K562 (cell line): Measurements from ENCODE around the gene PNPLA2. TPM values are rescaled to one million over a fixed set of nuclear protein-coding genes. Genes with fewer than 3 reads are reported as not detected.

ENCODE experiments used
- CHD1 ChIP-seq: fragments of 200-600 bp; sonication (generic); IDR thresholded peaks from one replicate; pipeline ENCODE4 v1.6.1; 2012; ENCODE audit warnings: mild to moderate bottlenecking, moderate library complexity, low read length, inconsistent platforms
- MGA ChIP-seq: fragments of 450-650 bp; IDR thresholded peaks from 2 replicates; pipeline ENCODE4 v1.6.1; 2016; ENCODE audit warnings: mild to moderate bottlenecking, moderate library complexity
- RBM14 ChIP-seq: fragments of 200-400 bp; formaldehyde crosslinking; IDR thresholded peaks from 2 replicates; pipeline ENCODE4 v1.6.1; 2018; ENCODE audit warnings: low read depth, mild to moderate bottlenecking, low read length, moderate library complexity, borderline replicate concordance; ENCODE audit not compliant: insufficient read depth
- SIN3B ChIP-seq: fragments of 450-650 bp; IDR thresholded peaks from 2 replicates; pipeline ENCODE4 v1.6.1; 2017; ENCODE audit warnings: low read depth, mild to moderate bottlenecking, moderate library complexity
- ZNF197 ChIP-seq: fragments of 200-800 bp; sonication (Bioruptor generic); IDR thresholded peaks from 2 replicates; pipeline ENCODE4 v1.6.1; 2016; ENCODE audit warnings: low read depth, missing genetic modification characterization, missing compliant biosample characterization
- ZNF561 ChIP-seq: fragments of 450-650 bp; formaldehyde crosslinking; conservative IDR thresholded peaks from 2 replicates; pipeline ENCODE4 v1.4.0; 2020; ENCODE audit warnings: mild to moderate bottlenecking, moderate library complexity
- ZNF740 ChIP-seq, 3 experiments: fragments of 200-800 bp in 1 of 3; sonication (Bioruptor generic) in 1 of 3; sonication (generic) in 1 of 3; formaldehyde crosslinking in 1 of 3; IDR thresholded peaks; 2 replicates each; pipeline versions ENCODE4 v1.6.1 to v1.8.0; 2016 to 2022; ENCODE audit warnings: mild to moderate bottlenecking in 2 of 3, missing compliant biosample characterization in 2 of 3, missing genetic modification characterization in 2 of 3, missing genetic modification reagents in 1 of 3
- polyA plus RNA-seq, 8 experiments: library from polyadenylated mRNA; depleted of rRNA in 4 of 8; stranded (reverse) in 5 of 8; unstranded in 3 of 8; fragments of >200 nt; fragmentation: Nextera tagmentation in 2 of 8; fragmentation: Illumina TruSeq in 1 of 8; extraction: Ambion mirVana in 2 of 8; extraction: Trizol in 1 of 8; gene quantifications; 2 replicates each; pipeline versions ENCODE4 v1.2.1 to v1.2.3, GENCODE V29; 2011 to 2014; ENCODE audit warnings: inconsistent platforms in 1 of 8, missing spikeins in 1 of 8
- total RNA-seq, 7 experiments: library from RNA; depleted of rRNA in 6 of 7; stranded (reverse); fragments of >200 nt in 6 of 7; fragmentation: Illumina TruSeq in 2 of 7; extraction: Trizol in 2 of 7; gene quantifications; 2 replicates each; pipeline versions ENCODE4 v1.2.1 to v1.2.3, GENCODE V29; 2011 to 2021; ENCODE audit warnings: low replicate concordance in 1 of 7
- TF ChIP-seq, protein P1 (sequence below): IDR thresholded peaks from 3 replicates; pipeline ENCODE4 v1.6.1; 2011; ENCODE audit warnings: borderline replicate concordance, mild to moderate bottlenecking, moderate library complexity; ENCODE audit not compliant: insufficient read length; ENCODE audit errors: extremely low read depth

PNPLA2 gene
- total and polyA plus RNA-seq, 9 of the 15 experiments (the other 6 are each of a cell fraction or from before 2014, with no cell fraction given) = 0.39 to 87.1 (median 8.4) TPM

GRCh38 chr11:839875-840617 is 21.3 kb downstream of the PNPLA2 start (continued):
- TF ChIP-seq RBM14 (no peak), ZNF561 (no peak), ZNF740 (CRISPR knock-in tag; IDR thresholded peaks at IDR 0.05) (peak; percentile 51; the same call in 1 of the 2 replicates), ZNF740 (tag; IDR thresholded peaks at IDR 0.05) (no peak), MGA (no peak), CHD1 (no peak), SIN3B (no peak), ZNF197 (CRISPR knock-in tag) (no peak)
- TF ChIP-seq, protein P1, sequence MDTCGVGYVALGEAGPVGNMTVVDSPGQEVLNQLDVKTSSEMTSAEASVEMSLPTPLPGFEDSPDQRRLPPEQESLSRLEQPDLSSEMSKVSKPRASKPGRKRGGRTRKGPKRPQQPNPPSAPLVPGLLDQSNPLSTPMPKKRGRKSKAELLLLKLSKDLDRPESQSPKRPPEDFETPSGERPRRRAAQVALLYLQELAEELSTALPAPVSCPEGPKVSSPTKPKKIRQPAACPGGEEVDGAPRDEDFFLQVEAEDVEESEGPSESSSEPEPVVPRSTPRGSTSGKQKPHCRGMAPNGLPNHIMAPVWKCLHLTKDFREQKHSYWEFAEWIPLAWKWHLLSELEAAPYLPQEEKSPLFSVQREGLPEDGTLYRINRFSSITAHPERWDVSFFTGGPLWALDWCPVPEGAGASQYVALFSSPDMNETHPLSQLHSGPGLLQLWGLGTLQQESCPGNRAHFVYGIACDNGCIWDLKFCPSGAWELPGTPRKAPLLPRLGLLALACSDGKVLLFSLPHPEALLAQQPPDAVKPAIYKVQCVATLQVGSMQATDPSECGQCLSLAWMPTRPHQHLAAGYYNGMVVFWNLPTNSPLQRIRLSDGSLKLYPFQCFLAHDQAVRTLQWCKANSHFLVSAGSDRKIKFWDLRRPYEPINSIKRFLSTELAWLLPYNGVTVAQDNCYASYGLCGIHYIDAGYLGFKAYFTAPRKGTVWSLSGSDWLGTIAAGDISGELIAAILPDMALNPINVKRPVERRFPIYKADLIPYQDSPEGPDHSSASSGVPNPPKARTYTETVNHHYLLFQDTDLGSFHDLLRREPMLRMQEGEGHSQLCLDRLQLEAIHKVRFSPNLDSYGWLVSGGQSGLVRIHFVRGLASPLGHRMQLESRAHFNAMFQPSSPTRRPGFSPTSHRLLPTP = peak; percentile 4
